H1 (cell line): ENCODE results near the gene ZNF101. TPM values are rescaled to one million over a fixed set of nuclear protein-coding genes. Genes with fewer than 3 reads are reported as not detected.

Source experiments
- CHD1 ChIP-seq: IDR thresholded peaks from 2 replicates; pipeline ENCODE4 v1.6.1; 2012; ENCODE audit warnings: low read depth, low read length, improper control_type of control experiment
- SIN3A ChIP-seq, 2 experiments: IDR thresholded peaks in 1 of 2; conservative IDR thresholded peaks in 1 of 2; 2 replicates each; pipeline ENCODE4 v1.6.1; 2011 to 2012; ENCODE audit warnings: low read length in 2 of 2, improper control_type of control experiment in 1 of 2, low read depth in 1 of 2, mild to moderate bottlenecking in 1 of 2
- polyA plus RNA-seq, 7 experiments: library from polyadenylated mRNA; depleted of rRNA in 3 of 7; stranded (reverse) in 5 of 7; unstranded in 2 of 7; fragments of >200 nt in 5 of 7; fragments of 200-250 nt in 2 of 7; gene quantifications; 1 replicate in 5 of 7; 2 replicates in 1 of 7; 4 replicates in 1 of 7; pipeline versions ENCODE4 v1.2.1 to v1.2.3, GENCODE V29; 2011 to 2013; ENCODE audit warnings: missing spikeins in 2 of 7, mixed read lengths in 2 of 7
- total RNA-seq: library from RNA; stranded (reverse); fragmentation: NEBNext Ultra II Directional; extraction: Animal tissue kit (Norgen Biotek cat#: 25700); gene quantifications from 2 replicates; pipeline ENCODE4 v1.2.1, GENCODE V29; 2021

ZNF101 gene
- total and polyA plus RNA-seq, 2 of the 8 experiments (the other 6 are each of a cell fraction or from before 2014, with no cell fraction given), result 13.0 to 50.9 TPM

DNA sequence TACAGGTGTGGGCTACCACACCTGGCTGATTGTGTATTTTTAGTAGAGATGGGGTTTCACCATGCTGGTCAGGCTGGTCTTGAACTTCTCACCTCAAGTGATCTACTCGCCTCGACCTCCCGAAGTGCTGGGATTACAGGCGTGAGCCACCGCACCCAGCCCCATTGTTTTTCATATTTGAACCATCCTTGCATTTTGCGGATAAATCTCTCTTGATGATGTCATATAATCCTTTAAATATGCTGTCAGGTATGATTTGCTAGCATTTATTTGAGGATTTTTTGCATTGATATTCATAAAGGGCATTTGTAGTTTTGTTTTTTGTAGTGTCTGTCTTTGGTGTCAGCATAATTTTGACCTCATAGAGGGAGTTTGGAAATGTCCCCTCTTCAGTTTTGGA is 5.7 kb downstream of the ZNF101 start (continued):
- TF ChIP-seq CHD1, result no peak
- no peak for TF ChIP-seq SIN3A (conservative IDR thresholded peaks at IDR 0.05 in 1 of 2, IDR thresholded peaks at IDR 0.05 in 1 of 2; ENCODE audit: low read depth in 1 of 2, low read length in 2 of 2)
- TF ChIP-seq, all 59 proteins: peak for 0
